Trophoblast cell (in vitro differentiated cells and primary cell): Measurements from ENCODE around the gene ACCS.

ENCODE experiments used
- DNase-seq, 2 donors: peaks; one replicate each; pipeline ENCODE4 v3.0.0-alpha.2; 2016
- H2AFZ ChIP-seq: 2 replicates; pipeline ENCODE4 v1.6.1; 2013; ENCODE audit warnings: low read length, moderate library complexity, mild to moderate bottlenecking; ENCODE audit not compliant: insufficient read depth, poor library complexity
- H2AK5ac ChIP-seq: 2 replicates; pipeline ENCODE4 v1.6.1; 2013; ENCODE audit warnings: mild to moderate bottlenecking, low read length
- H2BK120ac ChIP-seq: 2 replicates; pipeline ENCODE4 v1.6.1; 2013; ENCODE audit warnings: low read length, mild to moderate bottlenecking, moderate library complexity; ENCODE audit not compliant: insufficient read depth, poor library complexity
- H2BK12ac ChIP-seq: 2 replicates; pipeline ENCODE4 v1.6.1; 2013; ENCODE audit warnings: mild to moderate bottlenecking, low read length, moderate library complexity
- H2BK5ac ChIP-seq: 2 replicates; pipeline ENCODE4 v1.6.1; 2013; ENCODE audit warnings: low read length, low read depth, moderate library complexity, mild to moderate bottlenecking; ENCODE audit not compliant: poor library complexity
- H3K14ac ChIP-seq: 2 replicates; pipeline ENCODE4 v1.6.1; 2013; ENCODE audit warnings: mild to moderate bottlenecking, low read length
- H3K18ac ChIP-seq: 2 replicates; pipeline ENCODE4 v1.6.1; 2013; ENCODE audit warnings: mild to moderate bottlenecking, low read length
- H3K23ac ChIP-seq: 2 replicates; pipeline ENCODE4 v1.6.1; 2013; ENCODE audit warnings: low read length
- H3K27ac ChIP-seq: 2 replicates; pipeline ENCODE4 v1.5.1; 2013; ENCODE audit warnings: low read depth, mild to moderate bottlenecking, inconsistent platforms, low read length, moderate library complexity
- H3K27me3 ChIP-seq: 2 replicates; pipeline ENCODE4 v1.6.1; 2013; ENCODE audit warnings: inconsistent platforms, mild to moderate bottlenecking, low read length, moderate library complexity; ENCODE audit not compliant: insufficient read depth
- H3K36me3 ChIP-seq, 2 experiments: 1 replicate in 1 of 2; 2 replicates in 1 of 2; pipeline ENCODE4 v1.6.1; 2013; ENCODE audit warnings: low read length in 2 of 2, mild to moderate bottlenecking in 2 of 2, moderate library complexity in 1 of 2; ENCODE audit not compliant: insufficient read depth in 2 of 2, control insufficient read depth in 1 of 2
- H3K4ac ChIP-seq: 2 replicates; pipeline ENCODE4 v1.6.1; 2013; ENCODE audit warnings: low read depth, mild to moderate bottlenecking, low read length, moderate library complexity
- H3K4me1 ChIP-seq, 2 experiments: 1 replicate in 1 of 2; 2 replicates in 1 of 2; pipeline ENCODE4 v1.6.1; 2013; ENCODE audit warnings: low read length in 2 of 2, mild to moderate bottlenecking in 2 of 2, moderate library complexity in 1 of 2; ENCODE audit not compliant: insufficient read depth in 2 of 2, control insufficient read depth in 1 of 2
- H3K4me2 ChIP-seq: 2 replicates; pipeline ENCODE4 v1.6.1; 2013; ENCODE audit warnings: inconsistent platforms, mild to moderate bottlenecking, low read length, moderate library complexity
- H3K4me3 ChIP-seq: 2 replicates; pipeline ENCODE4 v1.5.1; 2013; ENCODE audit warnings: mild to moderate bottlenecking, low read depth, low read length, inconsistent platforms
- H3K79me1 ChIP-seq: one replicate; pipeline ENCODE4 v1.6.1; 2013; ENCODE audit warnings: low read length
- H3K79me2 ChIP-seq: 2 replicates; pipeline ENCODE4 v1.6.1; 2013; ENCODE audit warnings: low read length, mild to moderate bottlenecking; ENCODE audit not compliant: control insufficient read depth, insufficient read depth, poor library complexity
- H3K9ac ChIP-seq: 2 replicates; pipeline ENCODE4 v1.6.1; 2013; ENCODE audit warnings: mild to moderate bottlenecking, low read length
- H3K9me3 ChIP-seq: 2 replicates; pipeline ENCODE4 v1.6.1; 2013; ENCODE audit warnings: low read depth, mild to moderate bottlenecking, control low read depth, inconsistent platforms, low read length; ENCODE audit not compliant: insufficient read depth
- H4K12ac ChIP-seq: 2 replicates; pipeline ENCODE4 v1.6.1; 2013; ENCODE audit warnings: low read depth, mild to moderate bottlenecking, low read length, moderate library complexity
- H4K8ac ChIP-seq: 2 replicates; pipeline ENCODE4 v1.6.1; 2013; ENCODE audit warnings: low read depth, mild to moderate bottlenecking, low read length, moderate library complexity
- H4K91ac ChIP-seq: one replicate; pipeline ENCODE4 v1.6.1; 2013; ENCODE audit warnings: low read depth, mild to moderate bottlenecking, low read length, moderate library complexity
- WGBS: extraction: QIAGEN DNeasy Blood & Tissue Kit; methylation state at CpG from one replicate; pipeline ENCODE4 v1.1.7; 2013; ENCODE audit warnings: missing lambda C conversion rate; ENCODE audit not compliant: insufficient read length, insufficient coverage; ENCODE audit errors: extremely low coverage; 5-methylcytosine and 5-hydroxymethylcytosine counted together

The ACCS gene

DNA sequence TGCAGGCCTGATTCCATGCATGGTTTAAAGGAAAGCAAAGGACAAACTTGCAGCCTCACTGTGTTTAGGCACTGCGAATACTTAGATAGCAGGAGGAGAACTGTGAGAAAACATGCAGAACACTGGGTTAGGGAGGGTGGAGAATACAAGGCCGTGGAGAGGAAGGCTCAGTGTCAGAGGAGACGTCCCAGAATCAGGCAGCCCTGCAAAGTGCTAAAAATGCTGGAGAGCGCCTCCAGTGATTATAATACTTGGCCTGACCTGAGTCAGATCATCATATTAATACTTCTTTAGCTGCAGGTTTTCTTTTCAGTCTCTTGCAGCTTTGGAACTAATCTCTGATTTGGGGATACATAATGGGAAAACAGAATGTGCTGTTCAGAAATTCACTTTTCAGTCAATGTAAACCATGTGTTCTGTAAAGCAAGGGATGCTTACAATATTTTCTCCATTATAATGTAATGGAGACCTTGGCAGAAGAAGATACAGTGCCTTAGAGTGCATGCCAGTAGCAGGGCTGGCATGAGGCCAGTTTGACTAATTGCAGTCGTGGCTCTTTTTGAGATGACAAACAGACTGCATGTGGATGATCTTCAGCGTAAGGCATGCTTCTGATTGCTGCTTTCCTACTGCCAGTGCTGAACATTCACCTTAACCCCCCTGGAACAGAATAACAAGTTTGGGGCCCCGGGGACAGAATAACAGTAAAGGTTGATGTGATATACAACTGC, 46.2 kb downstream of the ACCS start:
- WGBS, result no CpG with 5 or more reads among the region's 7 CpGs
- no peak overlapping the region for H2AK5ac ChIP-seq
- no peak overlapping the region for H3K4me3 ChIP-seq
- H3K23ac ChIP-seq, result no peak overlapping the region
- H2AFZ ChIP-seq, result no peak overlapping the region
- no peak overlapping the region for H4K91ac ChIP-seq
- no peak overlapping the region for H2BK120ac ChIP-seq
- H3K27ac ChIP-seq, result no peak overlapping the region
- H4K8ac ChIP-seq, result no peak overlapping the region
- no peaks in the 10 kb centered on the region for H3K9me3 ChIP-seq
- peaks cover 8 to 22% of the 10 kb centered on the region in 2 experiments for H3K36me3 ChIP-seq
- no peak overlapping the region for H2BK5ac ChIP-seq
- no peaks in the 10 kb centered on the region for H3K79me2 ChIP-seq
- no peak overlapping the region for H3K9ac ChIP-seq
- no peak for DNase-seq
- no peaks in the 10 kb centered on the region for H3K27me3 ChIP-seq
- no peak overlapping the region for H3K18ac ChIP-seq
- no peak overlapping the region for H2BK12ac ChIP-seq
- no peak overlapping the region for H4K12ac ChIP-seq
- H3K14ac ChIP-seq, result no peak overlapping the region
- no peak overlapping the region for H3K4ac ChIP-seq
- H3K4me1 ChIP-seq, result no peaks in the 10 kb centered on the region
- H3K79me1 ChIP-seq, result no peaks in the 10 kb centered on the region
- H3K4me2 ChIP-seq, result no peak overlapping the region

- Histone ChIP-seq H2BK120ac (no peak overlapping the region), H4K91ac (no peak overlapping the region), H2BK5ac (no peak overlapping the region), H2BK12ac (no peak overlapping the region), H3K9me3 (no peaks in the 10 kb centered on the region), H3K4me2 (no peak overlapping the region), H3K79me2 (no peaks in the 10 kb centered on the region), H3K79me1 (no peaks in the 10 kb centered on the region), H3K36me3 (peaks cover 7 to 18% of the 10 kb centered on the region in 2 experiments), H3K4me3 (no peak overlapping the region), H4K8ac (no peak overlapping the region), H3K27me3 (no peaks in the 10 kb centered on the region), H2AK5ac (no peak overlapping the region), H3K4me1 (no peaks in the 10 kb centered on the region), H3K18ac (no peak overlapping the region), H3K14ac (no peak overlapping the region), H3K27ac (no peak overlapping the region), H3K9ac (no peak overlapping the region), H2AFZ (no peak overlapping the region), H3K23ac (no peak overlapping the region), H4K12ac (no peak overlapping the region), H3K4ac (no peak overlapping the region)
- DNase-seq, result no peak
- no CpG with 5 or more reads among the region's 3 CpGs for WGBS
Measured at GRCh38 chr11:44113018-44113417, 46.9 kb downstream of the ACCS start.

DNA sequence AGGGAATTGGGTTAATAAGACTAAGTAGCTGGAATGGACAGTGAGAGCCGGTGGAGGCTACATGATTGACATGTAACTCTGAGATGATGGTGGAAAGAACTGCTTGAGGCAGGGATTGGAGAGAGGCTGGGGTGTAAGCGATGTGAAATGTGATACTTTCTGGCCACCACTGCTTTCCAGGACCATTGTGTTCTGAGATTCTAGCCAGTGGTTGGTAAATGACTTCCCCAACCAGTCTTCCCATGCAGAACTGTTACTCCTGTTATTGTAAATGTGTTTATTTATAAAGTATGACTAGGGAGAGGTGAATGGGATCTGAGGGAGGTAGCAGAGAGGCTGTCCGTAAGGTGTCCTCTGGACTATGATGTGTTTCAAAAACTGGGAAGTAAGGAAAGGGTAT, 47.5 kb downstream of the ACCS start:
- Histone ChIP-seq H2AFZ (no peak overlapping the region), H3K18ac (no peak overlapping the region), H3K27ac (no peak overlapping the region), H4K91ac (no peak overlapping the region), H3K9me3 (no peaks in the 10 kb centered on the region), H3K4me1 (no peaks in the 10 kb centered on the region), H2BK5ac (no peak overlapping the region), H2BK120ac (no peak overlapping the region), H3K4me2 (no peak overlapping the region), H3K27me3 (no peaks in the 10 kb centered on the region), H4K12ac (no peak overlapping the region), H3K9ac (no peak overlapping the region), H2BK12ac (no peak overlapping the region), H3K23ac (no peak overlapping the region), H3K4ac (no peak overlapping the region), H3K14ac (no peak overlapping the region), H3K79me2 (no peaks in the 10 kb centered on the region), H3K36me3 (peaks cover 4 to 15% of the 10 kb centered on the region in 2 experiments), H2AK5ac (no peak overlapping the region), H3K4me3 (no peak overlapping the region), H3K79me1 (no peaks in the 10 kb centered on the region), H4K8ac (no peak overlapping the region)
- DNase-seq, result no peak
- no CpG with 5 or more reads among the region's 3 CpGs for WGBS

GRCh38 chr11:44116234-44116830, 50.3 kb downstream of the ACCS start:
- no CpG with 5 or more reads among the region's 3 CpGs for WGBS
- H3K23ac ChIP-seq, result no peak overlapping the region
- H3K4ac ChIP-seq, result no peak overlapping the region
- no peak overlapping the region for H3K18ac ChIP-seq
- H2AK5ac ChIP-seq, result no peak overlapping the region
- no peak overlapping the region for H4K8ac ChIP-seq
- H2AFZ ChIP-seq, result no peak overlapping the region
- no peak overlapping the region for H2BK120ac ChIP-seq
- H3K36me3 ChIP-seq, result peaks cover 5 to 12% of the 10 kb centered on the region in 2 experiments
- H3K79me1 ChIP-seq, result no peaks in the 10 kb centered on the region
- H3K79me2 ChIP-seq, result no peaks in the 10 kb centered on the region
- no peak overlapping the region for H2BK5ac ChIP-seq
- H3K4me1 ChIP-seq, result no peaks in the 10 kb centered on the region
- no peak overlapping the region for H3K14ac ChIP-seq
- H3K4me3 ChIP-seq, result no peak overlapping the region
- no peaks in the 10 kb centered on the region for H3K9me3 ChIP-seq
- DNase-seq, result no peak
- H4K12ac ChIP-seq, result no peak overlapping the region
- no peak overlapping the region for H3K27ac ChIP-seq
- H3K9ac ChIP-seq, result no peak overlapping the region
- H2BK12ac ChIP-seq, result no peak overlapping the region
- H4K91ac ChIP-seq, result no peak overlapping the region
- H3K27me3 ChIP-seq, result no peaks in the 10 kb centered on the region
- no peak overlapping the region for H3K4me2 ChIP-seq
